NCI-H748 (cell line): ENCODE data around the gene NRAP.
A peak's percentile ranks its signal among the peaks of the same experiment; 100 is the strongest.

ENCODE experiments used
- DNase-seq: peaks from one replicate; lab custom pipeline; 2025; ENCODE audit not compliant: unreplicated experiment; lab: John Stamatoyannopoulos, UW

The NRAP gene

GRCh38 chr10:113663908-113664307 is at the start of gene NRAP:
Gene NRAP (minus strand): TSS chr10:113664041. CDS start chr10:113663882, 159 bp downstream.
- DNase-seq = no peak

- no peak for DNase-seq
These were observed 49.8 kb upstream of the NRAP start for GRCh38 chr10:113713640-113713982.

GRCh38 chr10:113712755-113713639 is 49.2 kb upstream of the NRAP start:
- no peak for DNase-seq

GRCh38 chr10:113712024-113712423 is 48.2 kb upstream of the NRAP start:
- no peak for DNase-seq

GRCh38 chr10:113711142-113711541 is 47.3 kb upstream of the NRAP start:
- DNase-seq = no peak

- DNase-seq = peak; percentile 81
These were observed 45.5 kb upstream of the NRAP start for GRCh38 chr10:113709221-113709838.

GRCh38 chr10:113708640-113709039 is 44.8 kb upstream of the NRAP start:
- no peak for DNase-seq

GRCh38 chr10:113706623-113707022 is 42.8 kb upstream of the NRAP start:
- DNase-seq = no peak

- DNase-seq = no peak
These were observed 41.5 kb upstream of the NRAP start for GRCh38 chr10:113705344-113705652.

- peak; percentile 23 for DNase-seq
These were observed 40.9 kb upstream of the NRAP start for GRCh38 chr10:113704637-113705343.

- DNase-seq = no peak
These were observed 33.8 kb upstream of the NRAP start for GRCh38 chr10:113697595-113697994.

GRCh38 chr10:113695691-113696090 is 31.9 kb upstream of the NRAP start:
- DNase-seq = no peak

- DNase-seq = no peak
These were observed 29.5 kb upstream of the NRAP start for GRCh38 chr10:113693348-113693747.

GRCh38 chr10:113692271-113692670 is 28.4 kb upstream of the NRAP start:
- DNase-seq = no peak

GRCh38 chr10:113691381-113691780 is 27.5 kb upstream of the NRAP start:
- DNase-seq = no peak

- no peak for DNase-seq
These were observed 26.9 kb upstream of the NRAP start for GRCh38 chr10:113690749-113691148.

- no peak for DNase-seq
These were observed 25.7 kb upstream of the NRAP start for GRCh38 chr10:113689574-113689973.

GRCh38 chr10:113689057-113689456 is 25.2 kb upstream of the NRAP start:
- no peak for DNase-seq

- no peak for DNase-seq
These were observed 23.2 kb upstream of the NRAP start for GRCh38 chr10:113687037-113687436.

GRCh38 chr10:113686028-113686427 is 22.2 kb upstream of the NRAP start:
- DNase-seq = no peak

GRCh38 chr10:113683300-113683699 is 19.5 kb upstream of the NRAP start:
- DNase-seq = no peak
